Ramos (cell line): ENCODE measurements around the gene KCNJ12.

Source experiments
- in situ Hi-C: fragments of 300-500 bp; cut with MboI; formaldehyde crosslinking; loops from one replicate; pipeline ENCODE4 v1.14.3; 2022; ENCODE audit warnings: low sequenced_read_pairs; ENCODE audit not compliant: unreplicated experiment

Gene KCNJ12

DNA sequence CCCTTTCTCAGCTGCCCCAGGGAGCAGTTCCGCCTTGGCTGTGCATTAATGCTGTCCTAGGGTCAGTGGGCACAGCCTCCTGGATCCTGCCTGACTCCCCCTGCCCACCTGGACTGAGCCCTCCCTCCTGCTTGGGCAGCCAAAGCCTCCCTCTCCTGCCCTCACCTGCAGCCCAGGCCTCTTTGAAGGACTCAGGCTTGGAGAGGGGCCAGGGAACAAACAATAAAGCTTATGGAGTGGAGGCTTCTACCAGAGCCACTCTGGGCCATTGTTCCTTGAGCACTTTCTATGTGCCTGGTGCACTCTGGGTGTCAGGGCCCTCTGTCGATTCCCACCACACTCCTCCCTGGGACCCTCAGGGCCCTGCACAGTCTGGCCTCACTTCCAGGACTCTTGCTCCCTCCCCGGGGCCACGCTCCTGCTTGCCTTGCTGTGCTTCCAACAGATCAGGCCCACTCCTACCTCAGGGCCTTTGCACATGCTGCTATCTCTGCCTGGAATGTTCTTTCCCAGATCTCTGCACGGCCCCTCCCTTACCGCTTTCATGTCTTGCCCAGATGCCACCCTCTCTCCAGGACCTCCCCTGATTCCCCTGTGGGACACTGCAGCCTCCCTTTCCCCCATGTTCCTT is 5.0 kb downstream of the KCNJ12 start:
- in situ Hi-C loops: loop anchor here (25.0 kb wide), 1 partner anchor 106 kb away; no protein-coding TSS in a partner anchor

DNA sequence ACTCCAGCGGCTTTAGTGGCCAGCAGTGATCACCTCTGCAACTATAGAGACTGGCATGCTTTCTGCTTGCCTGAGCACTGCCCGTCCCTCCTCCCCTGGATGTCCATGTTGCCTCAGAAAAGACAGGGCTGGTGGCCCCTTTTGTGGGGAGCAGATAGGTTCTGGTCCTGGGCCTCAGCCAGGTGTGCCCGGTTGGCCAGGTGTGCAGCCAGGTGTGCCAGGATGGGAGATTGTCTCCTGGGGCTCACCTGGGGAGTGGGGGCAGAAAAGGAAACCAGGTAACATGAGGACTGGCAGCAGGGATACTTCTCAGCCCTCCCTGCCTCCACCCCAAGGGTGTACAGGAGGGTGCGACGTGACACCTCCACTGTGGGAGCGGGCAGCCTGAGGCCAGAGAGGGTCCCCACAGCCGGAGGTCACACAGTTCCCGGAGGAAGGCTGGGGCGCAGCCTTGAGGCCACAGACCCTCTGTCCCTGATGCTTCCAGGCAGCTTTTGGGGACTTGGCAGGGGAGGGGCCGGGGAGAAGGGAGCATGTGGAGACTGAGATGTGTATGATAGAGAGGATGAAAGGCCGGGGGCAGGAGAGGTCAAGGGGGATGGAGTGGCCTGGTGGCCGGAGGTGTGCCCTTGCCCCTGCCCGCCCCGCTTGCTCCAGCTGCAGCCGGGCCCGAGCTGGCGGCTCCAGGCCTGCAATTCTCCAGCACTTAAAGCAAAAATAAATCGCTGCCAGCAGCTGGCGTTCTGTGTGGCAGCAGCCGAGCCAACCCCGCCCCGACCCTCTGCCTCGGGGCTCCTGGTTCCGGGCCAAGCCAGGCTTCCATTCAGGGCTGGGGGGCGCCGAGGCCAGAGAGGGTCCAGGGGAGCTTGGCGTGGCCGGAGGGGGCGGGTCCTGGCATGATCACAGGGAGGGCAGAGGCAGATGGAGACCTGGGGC is 6.7 kb downstream of the KCNJ12 start:
- in situ Hi-C loops: loop anchor here (25.0 kb wide), 1 partner anchor 104 kb away; no protein-coding TSS in a partner anchor

DNA sequence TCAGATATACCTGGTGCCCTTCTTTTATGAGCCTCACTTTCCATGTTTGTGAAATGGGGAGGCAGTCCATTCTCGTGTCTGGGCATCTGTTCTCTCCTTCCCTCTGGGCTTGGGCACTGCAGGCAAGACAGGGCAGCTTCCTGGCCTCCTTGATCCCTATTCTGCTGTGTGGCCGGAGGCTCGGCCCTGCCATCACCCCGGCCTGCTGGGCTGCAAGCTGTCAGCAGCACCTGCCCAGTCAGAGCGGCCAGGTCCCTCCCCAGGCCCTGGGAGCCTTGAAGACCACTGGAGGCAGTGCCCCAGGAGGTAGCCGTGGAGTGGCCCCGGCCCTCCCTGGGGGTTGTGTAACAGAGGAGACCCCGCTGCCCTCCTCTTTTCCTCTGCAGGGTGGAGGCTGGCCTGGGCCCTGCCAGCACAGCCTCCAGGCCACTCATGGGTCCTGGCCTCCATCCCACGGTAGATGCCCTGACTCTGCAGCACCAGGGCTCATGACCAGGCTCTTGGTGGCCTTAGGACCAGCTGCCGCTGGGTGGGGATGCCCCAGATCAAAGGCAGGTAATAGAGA is 9.2 kb downstream of the KCNJ12 start:
- in situ Hi-C loops: loop anchor here (25.0 kb wide), 1 partner anchor 102 kb away; no protein-coding TSS in a partner anchor

DNA sequence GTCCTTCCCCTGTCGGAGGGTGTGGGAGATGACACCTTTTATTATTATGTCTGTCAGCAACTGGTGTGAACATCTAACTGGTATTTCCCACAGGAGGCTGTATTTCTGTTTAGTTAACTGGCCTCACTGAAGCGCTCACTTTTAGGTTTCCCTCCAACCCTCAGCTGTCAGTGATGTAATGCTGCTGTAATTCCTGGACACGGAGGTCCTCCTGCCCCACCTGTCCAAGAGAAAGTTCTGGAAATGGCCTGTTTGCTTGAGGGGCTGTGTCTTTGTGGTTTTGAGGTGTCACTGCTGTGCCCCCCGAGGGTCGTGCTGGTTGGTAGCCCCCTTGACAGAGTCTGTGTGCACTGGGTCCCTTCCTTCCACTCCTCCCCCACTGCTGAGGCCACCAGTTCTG is 11.5 kb downstream of the KCNJ12 start:
- in situ Hi-C loops: loop anchor here (25.0 kb wide), 1 partner anchor 100 kb away; no protein-coding TSS in a partner anchor

DNA sequence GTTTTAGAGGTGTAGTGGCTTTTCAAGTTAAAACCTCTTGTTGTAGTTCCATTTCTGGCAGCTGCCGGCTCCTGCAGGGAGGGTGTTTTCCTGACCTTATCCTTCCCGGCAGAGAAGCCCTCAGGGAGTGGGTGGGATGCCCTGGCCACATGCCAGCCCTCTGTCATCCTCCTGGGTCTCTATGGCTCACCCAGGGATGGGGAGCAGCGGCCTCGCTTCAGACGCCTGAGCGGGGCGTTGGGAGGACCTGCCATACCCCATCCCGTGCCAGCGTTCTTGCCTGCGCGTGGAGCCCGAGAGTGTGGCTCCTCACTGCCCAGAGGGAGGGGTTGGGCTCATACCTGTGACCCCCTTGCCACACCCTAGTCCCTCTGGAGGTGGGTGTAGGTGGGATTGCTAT is 11.9 kb downstream of the KCNJ12 start:
- in situ Hi-C loops: loop anchor here (25.0 kb wide), 1 partner anchor 99 kb away; no protein-coding TSS in a partner anchor

DNA sequence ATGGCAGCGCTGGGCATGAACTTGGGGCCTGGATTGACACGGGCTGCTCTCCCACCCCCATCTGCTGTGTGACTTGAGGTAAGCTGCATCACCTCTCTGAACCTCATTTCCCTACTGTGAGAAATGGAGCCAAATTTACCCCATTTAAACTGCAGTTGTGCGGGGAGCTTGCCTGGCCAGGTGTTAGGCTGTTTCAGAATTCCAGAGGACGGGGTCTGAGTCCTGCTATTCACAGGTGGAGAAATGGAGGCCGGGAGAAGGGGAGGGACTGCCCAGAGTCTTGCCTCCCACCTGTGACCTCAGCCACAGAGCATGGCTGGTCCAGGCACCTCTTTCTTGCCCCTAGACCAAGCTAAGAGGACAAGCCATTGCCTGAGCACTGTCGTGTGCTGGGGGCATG is 12.8 kb downstream of the KCNJ12 start:
- in situ Hi-C loops: loop anchor here (25.0 kb wide), 1 partner anchor 98 kb away; no protein-coding TSS in a partner anchor

DNA sequence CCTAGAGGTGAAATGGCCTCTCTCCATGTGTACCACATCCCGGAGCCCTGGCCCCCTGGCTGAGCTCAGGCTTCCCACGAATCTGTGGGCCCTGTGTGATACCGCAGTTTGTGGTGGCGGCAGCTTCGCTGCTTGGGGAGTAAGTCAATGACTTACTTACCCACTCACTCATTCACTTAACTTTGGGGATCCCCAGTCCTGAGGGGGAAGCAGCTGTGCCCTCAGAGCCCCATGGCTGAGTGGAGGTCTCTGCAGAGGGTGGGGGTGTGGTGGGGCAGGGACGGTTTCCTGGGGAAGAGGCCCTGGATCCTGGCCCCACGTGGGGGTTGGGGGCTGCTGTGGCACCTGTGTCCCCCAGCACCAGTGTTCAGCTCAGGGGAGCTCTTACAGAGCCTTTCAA is 13.2 kb downstream of the KCNJ12 start:
- in situ Hi-C loops: loop anchor here (25.0 kb wide), 1 partner anchor 98 kb away; no protein-coding TSS in a partner anchor

DNA sequence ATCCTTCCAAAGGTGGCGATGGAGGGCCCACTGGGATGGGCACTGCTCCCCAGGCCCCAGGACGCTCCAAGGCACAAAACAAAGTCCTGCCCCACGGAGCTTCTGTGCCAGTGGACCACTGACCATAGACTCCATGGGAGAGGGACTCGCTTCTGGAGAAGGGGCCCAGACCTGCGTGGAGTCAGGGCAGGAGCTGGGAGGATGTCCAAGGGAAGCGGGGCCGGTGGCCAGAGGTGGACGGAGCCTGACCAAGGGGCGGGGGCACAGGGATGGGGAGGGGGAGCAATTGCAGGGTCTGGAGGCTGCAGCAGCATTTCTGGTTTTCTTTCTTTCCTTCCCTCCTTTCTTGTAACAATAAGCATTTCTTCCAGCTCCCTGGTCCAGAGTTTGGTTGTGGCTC is 14.1 kb downstream of the KCNJ12 start:
- in situ Hi-C loops: loop anchor here (25.0 kb wide), 1 partner anchor 97 kb away; no protein-coding TSS in a partner anchor

DNA sequence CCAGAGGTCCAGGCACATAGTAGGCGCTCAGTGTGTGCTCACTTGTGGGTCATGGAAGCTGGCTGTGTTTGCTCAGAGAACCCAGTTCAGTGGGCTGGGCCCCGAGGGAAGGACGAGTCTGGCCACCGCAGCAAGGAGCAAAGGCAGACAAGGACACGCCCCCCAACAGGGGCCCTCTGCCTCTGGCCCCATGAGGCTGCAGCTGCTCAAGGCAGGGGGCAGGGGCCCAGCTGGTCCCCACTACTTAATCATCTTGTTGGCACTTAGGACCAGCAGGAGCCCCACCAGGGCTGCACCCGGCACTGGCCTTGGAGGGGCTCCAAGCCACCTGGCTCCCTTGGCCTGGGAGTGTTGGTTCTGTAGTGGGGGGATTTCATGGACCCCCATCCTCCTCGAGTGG is 16.1 kb downstream of the KCNJ12 start:
- in situ Hi-C loops: loop anchor here (25.0 kb wide), 1 partner anchor 95 kb away; no protein-coding TSS in a partner anchor

DNA sequence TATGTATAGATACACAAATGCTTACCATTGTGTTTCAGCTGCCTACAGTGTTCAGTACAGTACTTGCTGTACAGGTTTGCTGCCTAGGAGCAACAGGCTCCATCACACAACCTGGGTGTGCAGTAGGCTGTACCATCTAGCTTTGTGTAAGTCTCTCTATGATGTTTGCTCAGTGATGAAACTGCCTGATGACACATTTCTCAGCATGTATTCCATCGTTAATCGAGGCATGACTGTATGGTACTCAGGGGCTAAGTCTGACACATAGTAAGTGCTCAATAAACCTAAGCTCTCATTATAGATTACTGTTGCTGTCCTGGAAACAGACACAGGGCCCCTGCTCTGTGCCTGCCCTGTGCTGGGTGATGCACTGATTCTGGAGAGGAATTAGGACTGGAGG is 18.1 kb downstream of the KCNJ12 start:
- in situ Hi-C loops: loop anchor here (25.0 kb wide), 1 partner anchor 93 kb away; no protein-coding TSS in a partner anchor

DNA sequence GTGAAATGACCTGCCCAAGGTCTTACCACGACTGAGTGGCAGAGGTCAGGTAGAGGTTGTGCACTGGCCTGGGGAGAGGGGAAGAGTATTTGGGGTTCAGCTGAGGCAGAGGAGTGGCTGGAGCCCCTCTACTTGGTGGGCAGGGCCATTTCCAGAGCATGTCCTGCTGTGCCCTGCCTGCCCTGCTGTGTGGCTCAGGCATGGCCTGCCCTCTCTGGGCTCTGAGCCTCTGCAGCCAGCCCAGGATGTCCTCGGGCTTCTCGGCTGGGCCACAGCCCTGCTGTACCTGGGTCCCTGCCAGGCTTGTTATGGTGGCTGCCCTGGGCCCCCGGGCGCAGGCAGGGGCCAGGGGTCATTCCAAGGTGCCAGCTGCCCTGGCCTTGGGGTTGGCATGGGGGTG is 19.6 kb downstream of the KCNJ12 start:
- in situ Hi-C loops: loop anchor here (25.0 kb wide), 1 partner anchor 92 kb away; no protein-coding TSS in a partner anchor

DNA sequence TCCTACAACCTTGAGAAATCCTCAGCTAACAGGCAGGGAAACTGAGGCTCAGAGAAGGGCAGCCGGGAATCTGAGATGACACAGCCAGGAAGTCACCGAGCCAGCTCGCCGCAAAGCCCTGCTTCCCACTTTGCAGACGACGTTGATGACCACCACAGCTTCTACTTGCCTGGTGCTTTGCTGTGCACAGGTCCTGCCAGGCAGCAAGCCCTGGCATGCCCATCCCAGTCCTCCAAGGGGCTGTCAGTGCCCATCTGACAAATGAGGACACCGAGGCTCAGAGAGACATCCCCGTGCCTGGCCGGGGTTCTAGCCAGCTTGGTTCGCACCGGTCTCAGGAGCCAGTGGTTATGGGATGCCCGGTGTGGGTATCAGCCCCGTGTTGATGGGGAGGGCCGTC is 20.1 kb downstream of the KCNJ12 start:
- in situ Hi-C loops: loop anchor here (25.0 kb wide), 1 partner anchor 91 kb away; no protein-coding TSS in a partner anchor

DNA sequence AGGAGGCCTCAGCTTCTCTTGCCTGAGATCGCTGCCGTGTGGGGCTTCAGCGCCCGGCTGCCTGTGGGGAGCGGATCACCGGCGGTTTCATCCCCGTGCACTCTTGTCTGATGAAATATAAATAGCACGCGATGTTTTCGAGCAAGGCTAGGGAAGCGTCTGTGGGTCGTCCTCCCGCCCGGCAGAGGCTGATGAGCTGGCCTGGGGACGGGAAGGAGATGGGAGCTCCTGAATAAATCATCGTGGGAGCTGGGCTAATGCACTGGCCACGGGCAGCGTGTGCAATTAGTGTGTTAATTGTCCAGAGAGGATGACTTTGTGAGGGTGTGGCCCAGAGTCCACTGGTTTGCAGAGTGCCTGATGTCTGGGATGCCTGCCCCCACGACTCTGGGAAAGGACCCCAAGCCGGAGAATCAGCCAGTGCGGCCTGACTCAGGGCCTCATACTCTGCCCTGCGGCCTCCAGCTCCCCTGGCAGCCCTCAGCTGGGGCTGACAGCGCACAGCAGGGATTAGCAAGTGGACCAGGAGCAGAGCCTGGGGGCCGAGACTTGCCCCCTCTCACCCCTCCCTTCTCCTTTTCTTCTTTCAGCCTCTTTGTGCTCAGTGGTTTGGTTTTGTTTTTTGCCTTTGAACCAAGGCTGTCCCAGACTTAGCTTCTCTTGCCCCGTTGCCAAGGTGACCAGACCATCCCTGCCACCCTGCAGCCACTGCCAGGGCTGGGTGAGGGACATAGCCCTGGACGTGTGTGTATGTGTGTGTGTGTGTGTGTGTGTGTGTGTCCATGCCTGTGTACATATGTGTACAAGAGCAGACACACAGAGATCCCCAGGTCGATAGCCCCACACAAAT is 21.4 kb downstream of the KCNJ12 start:
- in situ Hi-C loops: loop anchor here (25.0 kb wide), 1 partner anchor 90 kb away; no protein-coding TSS in a partner anchor

DNA sequence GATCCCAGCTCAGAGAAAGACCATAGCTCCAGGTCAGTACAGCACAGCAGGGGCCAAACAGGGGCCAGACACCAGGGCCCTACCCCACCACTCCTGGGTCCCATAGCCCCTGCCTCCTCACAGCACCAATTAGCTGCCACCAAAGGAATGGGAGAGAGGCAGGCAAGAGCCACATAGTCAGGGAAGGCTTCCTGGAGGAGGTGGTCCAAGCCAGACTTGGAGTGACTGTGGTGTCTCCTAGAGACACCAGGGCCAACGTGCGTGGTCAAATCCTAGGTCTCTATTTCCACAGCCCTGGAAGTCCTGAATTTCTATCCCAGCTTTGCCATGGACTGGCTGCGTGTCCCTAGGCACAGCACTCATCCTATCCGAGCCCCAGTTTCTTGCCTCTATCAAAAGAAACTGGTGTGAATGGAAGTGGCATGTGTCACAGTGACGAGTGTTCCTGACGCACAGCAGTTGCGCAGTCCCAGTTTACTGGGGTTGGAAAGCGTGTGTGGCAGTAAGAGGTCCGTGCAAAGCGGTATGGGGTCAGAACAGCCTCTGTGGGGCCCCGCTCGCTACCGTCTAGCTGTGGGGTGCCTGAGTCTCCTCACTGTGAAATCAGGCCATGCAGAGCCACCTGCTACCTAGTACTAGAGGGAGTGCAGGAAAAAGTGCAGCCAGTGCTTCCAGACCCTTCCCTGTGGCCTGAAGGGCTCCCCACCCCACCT is 23.5 kb downstream of the KCNJ12 start:
- in situ Hi-C loops: loop anchor here (25.0 kb wide), 2 partner anchors 88 to 938 kb away; no protein-coding TSS in a partner anchor

DNA sequence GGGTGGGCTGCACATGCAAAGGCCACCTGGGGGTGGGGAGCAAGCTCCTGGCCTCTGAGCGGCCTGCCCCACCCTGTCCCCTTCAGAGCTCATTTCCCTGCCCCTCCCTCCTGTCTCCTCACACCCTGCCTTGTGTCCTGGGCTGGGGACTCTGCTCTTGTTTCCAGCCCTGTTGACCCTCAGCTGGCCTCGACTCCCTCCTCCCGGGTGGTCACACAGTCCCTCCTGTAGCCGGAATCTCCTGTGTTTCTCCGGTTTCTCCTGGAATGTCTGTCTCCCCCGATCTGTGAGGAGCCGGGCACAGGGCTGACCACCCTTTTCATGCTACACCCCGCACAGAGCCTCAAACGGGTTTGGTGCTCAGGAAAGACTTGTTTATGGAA is 24.0 kb downstream of the KCNJ12 start:
- in situ Hi-C loops: loop anchor here (25.0 kb wide), 1 partner anchor 937 kb away; no protein-coding TSS in a partner anchor

DNA sequence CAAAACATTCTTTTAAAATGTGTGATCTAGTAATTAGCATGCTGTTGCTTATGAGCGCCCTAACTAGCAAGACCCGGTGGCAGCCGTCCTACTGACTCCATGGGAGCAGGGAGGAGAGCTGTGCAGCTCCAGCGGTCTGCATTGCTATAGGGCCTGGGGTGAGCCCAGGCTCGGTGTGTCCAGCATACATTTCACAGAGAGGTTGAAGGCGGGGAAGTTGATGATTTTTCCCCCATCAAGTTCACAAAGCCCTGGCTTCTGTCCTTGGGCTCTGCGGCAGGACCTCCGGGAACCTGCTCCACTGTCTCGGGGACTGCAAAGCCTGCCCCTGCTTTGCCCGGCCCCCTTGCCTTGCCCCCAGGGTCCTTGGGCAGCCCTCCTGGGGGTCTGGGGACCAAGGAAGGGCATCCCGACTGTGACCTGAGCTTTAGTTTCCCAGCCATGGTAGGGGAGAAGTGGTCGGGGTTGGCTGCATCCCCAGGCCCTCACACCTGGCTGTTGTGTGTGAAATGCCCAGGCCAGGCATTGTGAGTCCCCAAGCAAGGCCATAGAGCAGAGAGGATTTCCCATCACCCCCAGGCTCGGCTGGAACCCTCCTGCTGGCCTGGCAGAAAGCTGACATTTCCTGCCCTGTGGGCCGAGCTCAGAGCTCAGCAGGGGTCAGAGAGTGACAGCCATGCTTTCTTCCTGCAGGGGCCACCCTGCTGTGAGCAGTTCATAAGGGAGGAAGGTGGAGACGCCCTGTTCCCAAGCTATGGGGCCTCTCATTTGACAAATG is 24.8 kb downstream of the KCNJ12 start:
- in situ Hi-C loops: loop anchor here (25.0 kb wide), 1 partner anchor 936 kb away; no protein-coding TSS in a partner anchor

DNA sequence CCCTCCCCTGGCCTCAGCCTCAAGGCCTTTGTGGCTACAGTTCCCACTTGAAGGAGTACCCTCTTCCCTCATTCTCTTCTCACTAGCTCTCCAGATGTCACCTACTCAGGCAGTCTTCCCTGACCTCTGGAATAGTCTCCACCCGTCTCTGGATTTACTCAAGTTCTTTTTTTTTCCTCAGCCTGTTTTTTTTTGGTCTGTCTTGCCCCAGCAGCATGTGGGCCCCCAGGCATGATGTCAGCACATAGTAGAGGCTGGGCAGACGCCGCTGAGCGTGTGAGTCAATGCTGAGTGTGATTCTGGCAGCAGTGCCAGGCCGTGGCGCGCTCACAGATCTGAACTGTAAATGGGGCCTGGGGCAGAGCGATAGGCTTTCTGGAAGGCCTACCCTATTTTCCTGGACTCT is 26.0 kb downstream of the KCNJ12 start:
- in situ Hi-C loops: loop anchor here (25.0 kb wide), 1 partner anchor 935 kb away; no protein-coding TSS in a partner anchor

DNA sequence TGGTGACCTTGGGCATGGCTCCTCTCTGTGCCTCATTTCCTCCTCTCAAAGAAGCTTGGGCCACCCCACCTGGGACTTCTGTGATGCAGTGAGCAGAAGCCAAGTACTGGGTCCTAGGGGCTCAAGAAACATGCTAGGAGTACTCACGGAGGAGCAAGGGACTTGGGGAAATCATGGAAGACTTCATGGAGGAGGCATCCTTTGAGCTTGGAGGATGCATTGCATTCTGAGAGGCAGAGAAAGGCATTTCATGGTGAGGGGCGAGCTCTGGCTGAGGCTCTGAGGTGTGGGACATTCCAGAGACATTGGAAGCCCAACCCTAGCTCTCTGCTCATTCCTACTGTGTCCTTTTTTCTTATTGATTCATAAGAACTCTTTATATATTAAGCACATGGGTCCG is 26.8 kb downstream of the KCNJ12 start:
- in situ Hi-C loops: loop anchor here (25.0 kb wide), 1 partner anchor 934 kb away; no protein-coding TSS in a partner anchor
